22Rv1 (cell line): ENCODE measurements around the gene SAMD13.

Source experiments
- H3K27ac ChIP-seq: fragments of 450-650 bp; 2 replicates; pipeline ENCODE4 v1.5.1; 2017
- CTCF ChIP-seq: fragments of 450-650 bp; IDR thresholded peaks from 2 replicates; pipeline ENCODE4 v1.5.1; 2017; ENCODE audit warnings: mild to moderate bottlenecking
- ZFX ChIP-seq: fragments of 450-650 bp; IDR thresholded peaks from 2 replicates; pipeline ENCODE4 v1.6.1; 2017; ENCODE audit warnings: antibody characterized with exemption, borderline replicate concordance

Gene SAMD13

GRCh38 chr1:84301004-84301784 lies at the start of gene SAMD13:
Gene SAMD13, plus strand, starts transcription at chr1:84301708. Its CDS starts 1,527 bp downstream, at chr1:84303235.
- no peak for TF ChIP-seq ZFX
- TF ChIP-seq CTCF = no peak
- H3K27ac ChIP-seq = peak within 1 kb of the TSS; percentile 26; the same call in 1 of the 2 replicates

- TF ChIP-seq ZFX (no peak), CTCF (no peak)
- H3K27ac ChIP-seq = no peak overlapping the region
Measured at GRCh38 chr1:84253036-84253435, 48.5 kb upstream of the SAMD13 start.

GRCh38 chr1:84253891-84254290 lies 47.6 kb upstream of the SAMD13 start:
- TF ChIP-seq ZFX (no peak), CTCF (no peak)
- no peak overlapping the region; the same call in 1 of the 2 replicates for H3K27ac ChIP-seq

- TF ChIP-seq CTCF = no peak
- no peak for TF ChIP-seq ZFX
- no peak overlapping the region for H3K27ac ChIP-seq
Measured at GRCh38 chr1:84254703-84255238, 46.7 kb upstream of the SAMD13 start.

- TF ChIP-seq ZFX = no peak
- TF ChIP-seq CTCF = no peak
- no peak overlapping the region for H3K27ac ChIP-seq
Measured at GRCh38 chr1:84255582-84255981, 45.9 kb upstream of the SAMD13 start.

GRCh38 chr1:84257617-84258016 lies 43.9 kb upstream of the SAMD13 start:
- TF ChIP-seq ZFX = no peak
- no peak for TF ChIP-seq CTCF

GRCh38 chr1:84259376-84259775 lies 42.1 kb upstream of the SAMD13 start:
- TF ChIP-seq CTCF (no peak), ZFX (no peak)
- H3K27ac ChIP-seq = no peak overlapping the region

More at GRCh38 chr1:84257617-84258016, 43.9 kb upstream of the SAMD13 start:
- no peak overlapping the region for H3K27ac ChIP-seq
